NCI-H2227 treated with DMSO at 0.1 percent for 48 hours (cell line): ENCODE results near the gene CALR3.
"Not testable (repeated sequence)": the region's sequence is repeated elsewhere in the genome, so short reads cannot be mapped to it uniquely, and the experiment has no call there.

ENCODE experiments used
- DNase-seq: peaks from one replicate; lab custom pipeline; 2025; lab: John Stamatoyannopoulos, UW

Gene CALR3

GRCh38 chr19:16496613-16496983 is 631 bp upstream of the CALR3 start:
- DNase-seq, result no peak

GRCh38 chr19:16486476-16486875 is 9.5 kb downstream of the CALR3 start:
- DNase-seq, result not testable (repeated sequence)

GRCh38 chr19:16482745-16483144 is 13.2 kb downstream of the CALR3 start:
- no peak for DNase-seq

DNA sequence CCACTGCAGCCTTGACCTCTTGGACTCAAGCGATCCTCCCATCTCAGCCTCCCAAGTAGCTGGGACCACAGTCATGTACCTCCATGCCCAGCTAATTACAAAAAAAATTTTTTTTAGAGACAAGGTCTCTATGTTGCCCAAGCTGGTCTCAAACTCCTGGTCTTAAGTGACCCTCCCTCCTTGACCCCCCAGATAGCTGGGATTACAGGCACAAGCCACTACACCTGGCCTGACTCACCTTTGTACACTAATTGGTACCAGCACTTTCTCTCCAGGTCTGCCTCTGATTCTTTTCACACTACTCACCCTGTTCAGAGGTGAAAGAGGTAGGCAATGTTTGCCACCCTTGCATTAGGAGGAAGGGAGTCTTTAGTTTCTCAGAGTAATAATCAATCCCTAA is 18.7 kb downstream of the CALR3 start:
- no peak for DNase-seq

- no peak for DNase-seq
Measured at GRCh38 chr19:16476401-16476800, 19.6 kb downstream of the CALR3 start.

DNA sequence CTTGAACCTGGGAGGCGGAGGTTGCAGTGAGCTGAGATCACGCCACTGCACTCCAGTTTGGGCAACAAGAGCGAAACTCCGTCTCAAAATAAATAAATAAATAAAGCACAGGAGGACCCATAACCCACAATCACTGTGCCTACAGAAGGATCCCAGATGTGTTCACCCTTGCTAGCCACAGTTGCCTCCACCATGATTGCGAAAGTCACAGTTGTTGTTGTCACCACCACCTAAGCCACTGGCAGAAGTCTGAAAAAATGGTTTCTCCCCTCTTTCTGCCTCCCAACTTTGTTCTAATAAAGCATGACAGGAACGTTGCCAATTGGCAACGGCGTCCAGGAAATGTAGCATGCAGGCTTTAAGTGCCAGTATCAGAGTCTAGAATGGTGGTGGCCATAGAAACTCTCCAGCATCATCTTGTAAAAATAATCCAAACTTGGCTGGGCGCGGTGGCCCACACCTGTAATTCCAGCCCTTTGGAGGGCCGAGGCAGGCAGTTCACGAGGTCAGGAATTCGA is 22.0 kb downstream of the CALR3 start:
- no peak for DNase-seq

DNA sequence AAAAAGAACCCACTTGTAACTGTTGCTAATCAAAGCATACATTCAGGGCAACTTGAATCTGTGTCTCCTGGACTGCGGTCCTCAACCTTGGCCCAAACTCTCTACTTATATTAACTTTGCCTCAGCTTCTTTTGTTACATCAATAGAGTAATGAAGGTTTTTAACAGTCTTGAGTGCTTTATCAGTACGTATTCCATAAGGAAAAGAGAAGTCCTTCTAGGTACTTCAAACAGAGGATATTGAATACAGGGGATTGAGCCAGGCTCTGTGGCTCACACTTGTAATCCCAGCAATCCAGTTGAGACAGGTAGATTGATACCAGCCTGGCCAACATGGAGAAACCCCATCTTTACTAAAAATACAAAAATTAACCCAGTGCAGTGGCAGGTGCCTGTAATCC is 23.0 kb downstream of the CALR3 start:
- DNase-seq, result no peak

DNA sequence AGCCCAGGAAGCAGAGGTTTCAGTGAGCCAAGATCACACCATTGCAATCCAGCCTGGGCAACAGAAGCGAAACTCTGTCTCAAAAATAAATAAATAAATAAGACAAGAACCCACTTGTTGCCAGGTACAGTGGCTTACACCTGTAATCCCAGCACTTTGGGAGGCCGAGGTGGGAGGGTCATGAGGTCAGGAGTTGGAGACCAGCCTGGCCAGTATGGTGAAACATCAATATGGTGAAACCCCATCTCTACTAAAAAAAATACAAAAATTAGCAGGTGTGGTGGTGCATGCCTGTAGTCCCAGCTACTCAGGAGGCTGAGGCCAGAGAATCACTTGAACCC is 23.4 kb downstream of the CALR3 start:
- not testable (repeated sequence) for DNase-seq

DNA sequence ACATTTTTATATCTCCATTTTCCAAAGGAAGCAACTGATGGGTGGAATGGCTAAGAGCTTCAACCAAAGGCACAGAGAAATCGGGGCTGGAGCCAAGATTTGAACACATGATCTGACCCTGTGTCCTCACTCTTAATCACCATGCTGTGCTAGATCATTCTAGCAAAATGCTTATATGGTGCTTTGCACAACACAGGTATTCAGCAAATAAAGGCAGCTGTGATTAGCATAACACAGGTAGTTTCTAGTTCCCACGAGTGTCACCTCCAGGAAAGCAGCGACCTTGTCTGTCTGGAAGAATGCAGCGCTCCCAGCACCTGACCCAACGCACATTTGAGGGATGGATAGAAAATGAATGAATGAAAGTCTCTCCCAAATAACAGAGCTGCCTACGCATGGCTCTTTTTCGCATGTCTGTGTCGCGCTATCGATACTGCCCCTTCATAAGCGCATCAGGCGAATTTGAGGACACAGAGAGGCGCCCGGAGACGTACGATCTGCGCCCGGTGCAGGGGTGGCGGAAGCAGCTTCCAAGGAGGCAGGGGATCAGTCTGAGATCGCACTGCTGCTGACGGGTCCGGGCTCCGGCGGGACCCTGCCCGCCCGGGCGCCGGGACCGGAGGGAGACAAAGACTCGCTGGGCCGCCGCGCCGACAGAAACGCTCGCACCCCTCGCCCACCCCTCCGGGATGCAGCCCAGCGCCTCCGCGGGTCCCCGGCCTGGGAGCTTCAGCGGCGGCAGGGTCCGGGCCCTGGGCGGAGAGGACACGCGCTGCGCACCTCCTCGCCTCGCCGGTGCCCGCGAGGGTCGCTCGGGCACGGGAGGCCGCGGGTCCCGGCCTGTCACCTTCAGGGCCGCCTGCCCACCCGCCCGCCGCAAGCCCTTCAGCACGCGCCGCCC is 24.8 kb downstream of the CALR3 start:
- no peak for DNase-seq

DNA sequence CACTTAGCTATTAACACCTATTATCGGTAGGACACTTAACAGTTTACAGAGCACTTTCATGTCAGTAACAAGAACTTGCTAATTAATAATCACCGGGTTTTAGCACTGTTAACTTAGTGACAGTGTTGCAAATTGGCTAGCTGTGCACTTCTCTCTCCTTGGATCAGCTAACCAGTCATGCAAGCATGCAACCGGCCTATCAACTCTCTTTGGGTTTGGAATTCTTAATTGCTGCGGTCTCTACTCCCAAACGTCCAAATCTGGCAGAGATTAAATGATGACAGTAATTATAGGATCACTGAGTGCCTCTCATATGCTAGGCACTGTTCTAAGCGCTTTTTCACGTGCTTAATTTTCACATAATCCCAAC is 25.4 kb downstream of the CALR3 start:
- DNase-seq, result no peak

DNA sequence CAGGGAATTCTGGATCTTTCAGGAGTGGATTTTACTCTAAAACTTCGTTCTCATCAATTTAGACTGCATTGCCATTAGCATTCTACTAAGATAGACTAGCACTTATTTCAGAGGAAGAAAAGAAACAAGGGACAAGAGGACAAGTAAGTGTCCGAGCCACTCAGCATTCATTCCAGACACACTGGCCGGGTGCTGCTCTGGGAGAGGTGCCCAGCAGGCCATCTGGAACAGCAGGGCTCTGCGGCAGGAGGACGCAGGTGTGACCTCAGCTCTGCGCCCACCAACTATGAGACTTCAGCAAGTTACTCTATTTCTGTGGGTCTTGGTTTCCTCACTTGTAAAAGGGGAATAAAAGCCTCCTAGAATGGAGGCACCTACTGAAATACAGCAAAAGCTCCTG is 28.4 kb downstream of the CALR3 start:
- no peak for DNase-seq

GRCh38 chr19:16466802-16467427 is 29.1 kb downstream of the CALR3 start:
- not testable (repeated sequence) for DNase-seq

DNA sequence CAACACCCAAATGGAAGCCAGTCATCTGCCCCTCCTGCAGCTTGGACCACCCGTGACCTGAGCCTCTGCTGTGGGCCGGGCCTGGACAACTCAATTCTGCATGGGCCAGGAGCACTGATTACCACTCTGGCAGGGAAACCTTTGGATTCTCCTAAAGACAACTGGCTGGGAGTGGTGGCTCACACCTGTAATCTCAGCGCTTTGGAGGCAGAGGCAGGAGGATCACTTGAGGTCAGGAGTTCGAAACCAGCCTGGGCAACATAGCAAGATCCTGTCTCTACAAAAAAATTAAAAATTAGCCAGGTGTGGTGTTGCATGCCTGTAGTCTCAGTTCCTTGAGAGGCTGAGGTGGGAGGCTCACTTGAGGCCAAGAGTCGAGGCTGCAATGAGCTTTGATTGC is 30.7 kb downstream of the CALR3 start:
- DNase-seq, result no peak

GRCh38 chr19:16463991-16464575 is 31.9 kb downstream of the CALR3 start:
- no peak for DNase-seq

- no peak for DNase-seq
Measured at GRCh38 chr19:16463341-16463990, 32.5 kb downstream of the CALR3 start.

DNA sequence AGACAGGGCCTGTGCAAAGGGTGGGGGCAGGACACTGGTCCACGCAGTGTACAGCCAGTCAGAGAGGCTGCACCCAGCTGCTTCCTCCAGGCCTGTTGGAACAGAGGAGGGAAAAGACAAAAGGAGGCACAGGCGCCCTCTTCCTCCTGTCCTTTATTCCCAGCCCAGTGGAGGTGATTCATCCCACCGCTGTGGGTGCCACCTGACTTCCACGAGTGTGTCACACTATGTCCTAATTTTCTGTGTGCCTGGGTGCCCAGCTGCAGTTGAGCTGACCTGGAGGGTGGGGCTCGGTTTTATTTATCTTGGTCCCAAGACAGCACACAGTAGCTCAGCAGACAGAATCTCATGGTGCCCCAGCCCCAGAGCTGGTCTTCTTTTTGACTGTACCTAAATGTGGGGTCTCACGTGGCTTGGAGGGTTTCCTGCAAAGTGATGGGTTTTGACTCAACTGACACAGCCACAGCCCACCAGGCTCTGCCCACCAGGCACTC is 33.2 kb downstream of the CALR3 start:
- no peak for DNase-seq

DNA sequence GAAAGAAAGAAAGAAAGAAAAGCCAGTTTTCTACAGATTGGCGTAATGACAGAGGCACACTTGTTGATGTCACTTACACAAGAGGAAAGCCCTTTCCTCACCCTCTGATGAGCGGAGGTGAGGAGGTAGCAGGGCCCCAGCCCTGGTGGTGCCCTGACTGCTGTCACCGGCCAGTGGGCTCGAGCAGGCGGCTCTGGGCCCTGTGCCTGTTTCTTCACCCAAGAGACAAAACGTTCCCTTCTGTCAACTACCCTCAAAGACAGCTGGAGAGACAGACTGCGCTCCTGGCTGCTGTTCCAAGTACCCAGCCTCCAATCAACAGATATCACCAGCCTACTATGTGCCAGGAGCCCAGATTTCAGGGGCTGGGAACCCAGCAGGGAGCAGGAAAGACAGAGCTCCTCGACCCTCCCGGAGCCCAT is 34.3 kb downstream of the CALR3 start:
- DNase-seq, result no peak

GRCh38 chr19:16460454-16460853 is 35.5 kb downstream of the CALR3 start:
- no peak for DNase-seq

DNA sequence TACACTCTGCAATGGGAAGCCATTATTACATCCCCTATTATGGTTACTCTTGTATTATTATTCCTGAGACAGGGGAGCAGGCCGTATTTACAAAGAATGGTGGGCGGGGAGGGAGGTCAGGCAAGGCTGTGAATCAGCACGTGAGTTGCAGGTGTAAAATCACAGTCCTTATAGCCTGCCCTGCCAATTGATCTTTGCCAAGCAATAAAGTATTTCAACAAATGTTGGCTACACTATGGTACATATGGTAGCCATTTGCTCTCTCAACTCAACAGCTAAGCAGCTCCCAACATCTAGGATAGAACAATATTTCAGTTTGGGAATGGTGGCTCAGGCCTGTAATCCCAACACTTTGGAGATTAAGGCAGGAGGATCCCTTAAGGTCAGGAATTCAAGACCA is 36.3 kb downstream of the CALR3 start:
- no peak for DNase-seq

DNA sequence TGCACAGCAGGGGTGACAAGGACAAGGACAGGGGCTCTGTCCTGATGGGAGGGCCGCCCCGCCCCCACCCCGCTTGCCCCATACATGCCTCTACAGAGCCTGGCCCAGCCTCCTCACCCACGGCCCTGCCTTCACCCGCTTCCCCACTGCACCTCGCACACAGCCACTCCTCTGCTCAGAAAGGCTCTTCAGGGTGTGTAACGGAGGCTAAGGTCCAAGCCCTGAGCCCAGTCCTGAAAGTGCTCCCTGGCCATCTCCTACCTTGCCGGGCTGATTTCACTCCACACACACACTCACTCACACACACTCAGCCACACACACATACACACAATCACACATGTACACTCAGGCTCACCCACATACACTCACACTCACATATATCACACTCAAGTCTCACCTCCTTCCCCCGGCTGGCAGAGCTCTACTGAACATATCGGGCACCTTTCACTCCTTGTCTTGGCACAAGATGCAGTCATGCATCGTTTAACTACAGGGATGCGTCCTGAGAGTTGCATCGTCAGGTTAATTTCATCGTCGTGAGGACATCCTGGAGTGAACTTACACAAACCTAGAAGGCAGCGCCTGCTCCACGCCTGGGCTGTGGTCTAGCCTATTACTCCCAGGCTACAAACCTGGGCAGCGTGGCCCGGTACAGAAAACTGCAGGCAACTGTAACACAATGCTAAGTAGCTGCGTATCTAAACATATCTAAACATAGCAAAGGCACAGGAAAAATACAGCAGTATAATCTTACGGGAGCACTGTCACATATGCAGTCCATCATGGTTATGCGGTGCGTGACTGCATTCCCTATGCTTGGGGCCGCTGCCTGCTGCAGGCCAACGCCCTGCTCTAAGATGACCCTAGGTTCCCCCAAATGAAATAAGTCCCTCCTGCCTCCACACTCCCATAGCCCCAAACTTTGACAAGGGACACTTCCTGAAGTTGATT is 37.3 kb downstream of the CALR3 start:
- DNase-seq, result no peak

- no peak for DNase-seq
Measured at GRCh38 chr19:16457954-16458331, 38.0 kb downstream of the CALR3 start.
